HCT116 (cell line): ENCODE results near the gene TTLL11.

Source experiments
- CTCF ChIP-seq, 3 experiments: fragments of 200-600 bp in 1 of 3; sonication (generic) in 1 of 3; IDR thresholded peaks in 2 of 3; conservative IDR thresholded peaks in 1 of 3; 2 replicates each; pipeline ENCODE4 v1.5.1; 2012 to 2017; ENCODE audit warnings: low read depth in 2 of 3, low read length in 2 of 3, antibody characterized with exemption in 1 of 3, borderline replicate concordance in 1 of 3, control low read depth in 1 of 3, mild to moderate bottlenecking in 1 of 3, mixed read lengths in 1 of 3, mixed run types in 1 of 3, moderate library complexity in 1 of 3; ENCODE audit not compliant: insufficient read depth in 1 of 3
- EZH2 ChIP-seq: fragments of 200-600 bp; sonication (generic); IDR thresholded peaks from 2 replicates; pipeline ENCODE4 v1.6.1; 2017; ENCODE audit warnings: antibody characterized with exemption, mixed run types
- EZH2phosphoT487 ChIP-seq: fragments of 200-600 bp; IDR thresholded peaks from 2 replicates; pipeline ENCODE4 v1.6.1; 2018; ENCODE audit warnings: antibody characterized with exemption, borderline replicate concordance
- SIN3A ChIP-seq: IDR thresholded peaks from 2 replicates; pipeline ENCODE4 v1.6.1; 2012; ENCODE audit warnings: low read depth
- SP1 ChIP-seq: IDR thresholded peaks from 2 replicates; pipeline ENCODE4 v1.6.1; 2012; ENCODE audit warnings: low read depth

- TF ChIP-seq SIN3A (no peak), SP1 (no peak), CTCF (IDR thresholded peaks at IDR 0.05 in 2 of 3, conservative IDR thresholded peaks at IDR 0.05 in 1 of 3; ENCODE audit: borderline replicate concordance in 1 of 3, insufficient read depth in 1 of 3, low read depth in 2 of 3, low read length in 2 of 3) (no peak), EZH2 (no peak), EZH2phosphoT487 (no peak)
These were observed 206.2 kb downstream of the TTLL11 start for GRCh38 chr9:121886759-121887485.
